GM10266 (cell line): ENCODE results near the gene UBE2QL1.

Experiments
- DNase-seq: peaks from one replicate; pipeline ENCODE4 v3.0.0; 2012; ENCODE audit errors: extremely low spot score
- CTCF ChIP-seq: IDR thresholded peaks from 2 replicates; pipeline ENCODE4 v1.5.1; 2012; ENCODE audit warnings: mild to moderate bottlenecking, low read depth; ENCODE audit not compliant: control insufficient read depth, insufficient read depth; ENCODE audit errors: missing control alignments

Gene UBE2QL1

GRCh38 chr5:6525910-6526309, 77.3 kb downstream of the UBE2QL1 start:
- peak; percentile 61 for DNase-seq
- peak; percentile 56 for TF ChIP-seq CTCF

DNA sequence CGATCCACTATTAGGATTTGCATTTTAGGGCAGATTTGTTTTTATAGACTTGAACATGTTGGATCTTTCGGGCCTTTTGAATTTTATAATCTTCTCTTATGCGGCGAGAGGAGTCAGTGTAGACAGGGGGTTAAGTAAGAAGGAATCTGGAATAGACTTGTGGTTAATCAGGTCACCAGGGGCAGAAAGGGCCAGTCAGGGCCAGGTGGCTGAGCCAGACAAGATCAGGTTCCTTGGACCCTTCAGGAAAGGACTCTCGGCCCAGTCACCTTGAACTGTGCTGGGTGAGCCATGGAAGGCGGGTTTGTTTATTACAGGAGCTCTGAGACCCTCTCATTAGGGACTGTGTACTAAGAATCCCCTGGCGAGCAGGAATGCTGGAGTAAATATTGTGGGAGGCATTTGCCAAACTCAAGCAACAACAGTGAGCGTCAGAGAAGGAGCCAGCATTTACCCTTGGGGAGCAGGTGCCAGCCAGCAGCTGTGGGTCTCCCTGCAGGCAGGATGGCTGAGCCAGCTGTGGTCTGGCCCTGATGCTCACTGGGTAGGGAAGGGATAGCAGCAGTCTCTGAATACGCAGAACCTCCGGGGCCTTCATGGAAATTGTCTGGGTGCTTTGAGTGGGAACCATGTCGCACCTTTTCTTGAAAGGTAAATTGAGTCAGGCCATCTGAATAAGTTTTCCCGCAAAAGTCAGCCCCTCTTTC, 79.2 kb downstream of the UBE2QL1 start:
- no peak for TF ChIP-seq CTCF

DNA sequence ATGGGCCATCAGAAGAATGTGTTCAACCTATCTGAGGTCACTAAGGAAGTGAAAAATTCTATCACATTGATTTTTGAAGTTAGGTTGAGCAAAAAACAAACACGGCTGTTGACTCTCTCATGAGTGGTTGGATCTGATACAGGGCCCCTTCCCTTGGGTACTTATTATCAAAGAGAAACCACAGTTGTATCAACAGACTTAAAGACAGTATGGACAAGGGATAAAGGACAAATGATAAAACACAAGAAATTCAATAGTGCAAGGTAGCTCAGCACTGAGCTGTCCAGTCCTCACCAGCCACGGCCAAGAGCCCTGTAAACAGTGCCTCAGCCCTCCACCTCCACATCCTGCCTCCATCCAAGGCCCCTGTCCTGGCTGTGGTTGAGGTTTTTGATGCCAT, 86.9 kb downstream of the UBE2QL1 start:
- DNase-seq = no peak
- no peak for TF ChIP-seq CTCF

More for the DNA sequence above, 79.2 kb downstream of the UBE2QL1 start:
- no peak for DNase-seq

DNA sequence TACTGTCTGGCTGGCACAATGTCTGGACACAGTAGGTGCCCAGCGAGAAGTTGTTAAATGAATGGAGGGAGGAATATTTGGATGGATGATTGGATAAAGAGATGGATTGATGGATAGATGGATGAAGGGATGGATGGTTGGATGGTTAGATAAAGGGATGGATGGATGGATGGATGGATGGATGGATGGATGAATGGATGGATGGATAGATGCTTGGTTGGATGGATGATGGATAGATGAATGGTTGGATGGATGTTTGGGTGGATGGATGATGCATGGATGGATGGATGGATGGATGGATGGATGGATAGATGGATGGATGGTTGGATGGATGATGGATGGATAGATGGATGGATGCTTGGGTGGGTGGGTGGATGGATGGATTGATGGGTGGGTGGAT, 90.4 kb downstream of the UBE2QL1 start:
- no peak for DNase-seq
- TF ChIP-seq CTCF = no peak

DNA sequence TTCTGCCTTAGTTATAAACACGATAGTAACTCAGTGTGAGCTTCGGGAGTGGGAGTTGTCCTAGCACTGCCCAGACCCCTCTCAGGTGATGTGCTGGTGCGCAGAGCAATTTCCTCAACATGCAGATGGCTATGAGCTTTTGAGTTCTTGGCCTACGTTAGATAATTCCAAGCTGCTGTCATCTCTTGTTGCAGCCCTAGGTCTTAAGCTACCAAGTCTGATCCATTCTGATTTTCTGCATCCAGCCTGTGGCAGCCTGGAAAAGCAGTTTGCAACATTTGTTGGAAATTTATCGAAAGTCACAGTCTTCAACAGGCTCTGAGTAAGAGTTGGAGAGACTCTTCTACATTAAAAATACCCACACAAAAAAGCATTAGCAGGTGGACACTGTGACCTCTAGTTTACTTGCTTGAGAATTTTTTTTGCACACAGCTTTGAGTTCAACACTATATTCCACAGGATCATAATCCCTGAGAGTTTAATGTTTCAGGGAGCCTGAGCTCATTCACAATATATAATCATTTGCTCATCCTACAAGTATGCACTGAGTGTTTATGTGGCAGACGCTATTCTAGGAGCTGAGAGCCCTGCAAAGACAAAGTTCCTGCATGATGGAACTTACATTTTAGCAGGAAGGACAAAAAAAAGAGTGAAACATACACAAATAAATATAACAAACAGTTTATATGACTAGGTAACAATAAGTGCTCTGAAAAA, 91.6 kb downstream of the UBE2QL1 start:
- no peak for TF ChIP-seq CTCF
- DNase-seq = no peak

DNA sequence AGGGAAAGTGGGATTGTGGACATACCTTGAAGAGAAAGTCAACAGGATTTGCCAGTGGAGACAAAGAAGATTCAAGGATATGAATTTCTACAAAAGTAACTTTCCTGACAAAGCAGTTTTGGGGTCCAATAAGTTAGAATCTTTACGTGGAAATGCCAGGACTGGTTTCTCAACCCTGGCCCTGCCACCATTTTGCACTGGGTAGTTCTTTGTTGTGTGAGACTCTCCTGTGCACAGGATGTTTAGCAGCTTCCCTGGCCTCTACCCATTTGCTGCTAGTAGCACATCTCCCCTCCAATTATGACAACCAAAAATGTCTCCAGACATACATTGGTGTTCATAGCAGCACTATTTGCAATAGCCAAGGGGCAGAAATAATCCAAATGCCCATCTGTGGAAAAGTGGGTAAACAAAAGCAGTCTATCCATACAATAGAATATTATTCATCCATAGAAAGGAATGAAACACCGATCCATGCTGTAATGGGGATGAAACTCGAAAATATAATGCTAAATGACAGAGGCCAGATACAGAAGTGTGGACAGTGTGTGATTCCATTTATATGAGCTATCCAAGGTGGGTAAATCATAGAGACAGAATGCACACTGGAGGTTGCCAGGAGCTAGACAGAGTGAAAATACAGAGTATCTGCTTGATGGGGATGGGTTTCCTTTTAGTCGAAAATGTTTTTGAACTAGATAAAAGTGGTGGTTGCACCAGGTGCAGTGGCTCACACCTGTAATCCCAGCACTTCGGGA, 92.8 kb downstream of the UBE2QL1 start:
- TF ChIP-seq CTCF = no peak
- DNase-seq = no peak
